Measurements from ENCODE around the gene ATP6V0D1.

DNA sequence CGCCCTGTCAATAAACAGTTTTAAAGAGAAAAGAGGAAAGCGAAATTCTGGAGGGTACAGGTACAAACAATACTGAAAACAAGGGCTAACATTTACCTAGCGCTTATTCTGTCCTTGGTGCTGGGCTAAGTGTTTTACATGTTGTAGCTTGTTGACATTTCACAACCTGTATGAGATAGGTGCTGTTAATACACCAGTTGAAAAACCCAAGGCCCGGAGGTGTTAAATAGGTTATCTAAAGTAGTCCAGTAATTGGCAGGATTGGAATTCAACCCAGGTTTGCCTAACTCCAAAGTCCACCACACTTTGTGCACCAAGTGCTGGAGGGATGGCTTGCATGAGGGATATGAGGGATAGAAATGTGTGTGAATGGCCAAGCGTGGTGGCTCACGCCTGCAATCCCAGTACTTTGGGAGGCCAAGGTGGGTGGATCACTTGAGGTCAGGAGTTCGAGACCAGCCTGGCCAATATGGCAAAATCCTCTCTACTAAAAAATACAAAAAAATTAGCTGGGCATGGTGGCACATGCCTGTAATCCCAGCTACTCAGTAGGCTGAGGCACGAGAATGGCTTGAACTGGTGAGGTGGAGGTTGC is 2.9 kb downstream of the ATP6V0D1 start:
- no peak for TF ChIP-seq POLR2A (IDR thresholded peaks at IDR 0.05; ENCODE audit: extremely low read depth, insufficient read length)
- TF ChIP-seq, protein P1, sequence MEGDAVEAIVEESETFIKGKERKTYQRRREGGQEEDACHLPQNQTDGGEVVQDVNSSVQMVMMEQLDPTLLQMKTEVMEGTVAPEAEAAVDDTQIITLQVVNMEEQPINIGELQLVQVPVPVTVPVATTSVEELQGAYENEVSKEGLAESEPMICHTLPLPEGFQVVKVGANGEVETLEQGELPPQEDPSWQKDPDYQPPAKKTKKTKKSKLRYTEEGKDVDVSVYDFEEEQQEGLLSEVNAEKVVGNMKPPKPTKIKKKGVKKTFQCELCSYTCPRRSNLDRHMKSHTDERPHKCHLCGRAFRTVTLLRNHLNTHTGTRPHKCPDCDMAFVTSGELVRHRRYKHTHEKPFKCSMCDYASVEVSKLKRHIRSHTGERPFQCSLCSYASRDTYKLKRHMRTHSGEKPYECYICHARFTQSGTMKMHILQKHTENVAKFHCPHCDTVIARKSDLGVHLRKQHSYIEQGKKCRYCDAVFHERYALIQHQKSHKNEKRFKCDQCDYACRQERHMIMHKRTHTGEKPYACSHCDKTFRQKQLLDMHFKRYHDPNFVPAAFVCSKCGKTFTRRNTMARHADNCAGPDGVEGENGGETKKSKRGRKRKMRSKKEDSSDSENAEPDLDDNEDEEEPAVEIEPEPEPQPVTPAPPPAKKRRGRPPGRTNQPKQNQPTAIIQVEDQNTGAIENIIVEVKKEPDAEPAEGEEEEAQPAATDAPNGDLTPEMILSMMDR (IDR thresholded peaks at IDR 0.05; ENCODE audit: low read depth, low read length): no peak
- TF ChIP-seq, protein P2, sequence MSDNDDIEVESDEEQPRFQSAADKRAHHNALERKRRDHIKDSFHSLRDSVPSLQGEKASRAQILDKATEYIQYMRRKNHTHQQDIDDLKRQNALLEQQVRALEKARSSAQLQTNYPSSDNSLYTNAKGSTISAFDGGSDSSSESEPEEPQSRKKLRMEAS (IDR thresholded peaks at IDR 0.05; ENCODE audit: low read depth, low read length): no peak

All from NB4 (cell line).